ENCODE data around the gene ZDHHC3.

- TF ChIP-seq CTCF (conservative IDR thresholded peaks at IDR 0.05; ENCODE audit: low read depth, low read length) (no peak), EZH2 (IDR thresholded peaks at IDR 0.05; ENCODE audit: borderline replicate concordance, low read depth, low read length, poor library complexity, severe bottlenecking) (no peak)
These were observed 85.7 kb downstream of the ZDHHC3 start for GRCh38 chr3:44890258-44890657.

Measured in A673 (cell line).